Stimulated activated CD4-positive, alpha-beta T cell treated with anti-CD3 and anti-CD28 coated beads, Interleukin-15, amount 100 ng/mL, for 24 hours (primary cell): ENCODE results near the gene TUBB1.
"Not testable (repeated sequence)": the region's sequence is repeated elsewhere in the genome, so short reads cannot be mapped to it uniquely, and the experiment has no call there.

Experiments used
- DNase-seq: peaks from one replicate; pipeline ENCODE4 v3.0.0-alpha.2; 2020

Gene TUBB1

DNA sequence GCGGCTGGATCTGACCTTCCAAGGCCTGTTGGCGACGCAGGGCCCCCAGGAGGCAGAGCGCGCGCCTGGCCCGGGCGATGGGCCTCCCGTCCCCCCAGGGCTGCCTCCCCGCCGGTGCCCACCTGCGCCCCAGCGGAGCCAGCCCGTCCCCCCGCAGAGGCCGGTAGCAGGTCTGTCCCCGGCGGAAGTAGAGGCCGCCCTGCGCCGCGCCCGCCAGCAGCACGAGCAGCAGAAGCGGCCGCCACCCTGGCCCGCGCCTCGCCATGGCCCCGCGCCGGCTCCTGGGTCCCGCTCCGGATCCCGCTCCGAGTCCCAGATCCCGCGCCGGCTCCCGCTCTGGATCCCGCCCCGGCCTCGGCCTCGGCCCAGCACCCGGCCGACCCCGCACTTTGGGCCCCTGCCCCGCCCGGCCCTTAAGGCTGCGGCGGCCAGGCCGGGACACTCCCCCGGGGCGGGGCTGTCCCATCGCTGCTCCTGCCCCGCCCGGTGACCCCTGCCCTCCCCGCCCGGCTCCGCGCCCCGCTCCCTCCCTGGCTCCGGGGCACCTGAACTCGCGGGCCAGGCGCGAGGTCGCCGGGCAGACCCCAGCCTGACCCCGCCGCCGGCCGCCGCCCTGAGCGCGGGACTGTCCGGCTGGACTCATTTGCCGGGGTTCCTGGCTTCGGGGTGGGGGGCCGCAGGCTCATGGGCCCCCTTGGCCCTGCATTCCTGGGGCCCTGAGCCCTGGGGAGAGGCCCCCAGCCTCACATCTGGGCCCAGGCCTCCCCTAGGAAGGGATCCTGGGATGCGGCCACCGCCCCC is 12.2 kb upstream of the TUBB1 start, which contains the start of gene CTSZ:
CTSZ (minus strand) TSS at position 391 of the 801 bp plus-strand sequence; CDS start at position 265, 126 bp downstream.
- DNase-seq: peak; percentile 71

- no peak for DNase-seq
Observed at GRCh38 chr20:59007665-59008511, 11.3 kb upstream of the TUBB1 start.

- DNase-seq: no peak
Observed at GRCh38 chr20:59008715-59009336, 10.4 kb upstream of the TUBB1 start.

- DNase-seq: no peak
Observed at GRCh38 chr20:59010321-59010994, 8.8 kb upstream of the TUBB1 start.

- no peak for DNase-seq
Observed at GRCh38 chr20:59010995-59011873, 8.0 kb upstream of the TUBB1 start.

DNA sequence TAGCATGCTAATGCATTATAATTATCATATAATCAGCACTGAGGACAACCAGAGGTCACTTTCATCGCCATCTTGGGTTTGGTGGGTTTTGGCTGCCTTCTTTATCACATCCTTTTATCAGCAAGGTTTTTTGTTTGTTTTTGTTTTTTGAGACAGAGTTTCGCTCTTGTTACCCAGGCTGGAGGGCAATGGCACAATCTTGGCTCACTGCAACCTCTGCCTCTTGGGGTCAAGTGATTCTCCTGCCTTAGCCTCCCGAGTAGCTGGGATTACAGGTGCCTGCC is 7.4 kb upstream of the TUBB1 start:
- not testable (repeated sequence) for DNase-seq

DNA sequence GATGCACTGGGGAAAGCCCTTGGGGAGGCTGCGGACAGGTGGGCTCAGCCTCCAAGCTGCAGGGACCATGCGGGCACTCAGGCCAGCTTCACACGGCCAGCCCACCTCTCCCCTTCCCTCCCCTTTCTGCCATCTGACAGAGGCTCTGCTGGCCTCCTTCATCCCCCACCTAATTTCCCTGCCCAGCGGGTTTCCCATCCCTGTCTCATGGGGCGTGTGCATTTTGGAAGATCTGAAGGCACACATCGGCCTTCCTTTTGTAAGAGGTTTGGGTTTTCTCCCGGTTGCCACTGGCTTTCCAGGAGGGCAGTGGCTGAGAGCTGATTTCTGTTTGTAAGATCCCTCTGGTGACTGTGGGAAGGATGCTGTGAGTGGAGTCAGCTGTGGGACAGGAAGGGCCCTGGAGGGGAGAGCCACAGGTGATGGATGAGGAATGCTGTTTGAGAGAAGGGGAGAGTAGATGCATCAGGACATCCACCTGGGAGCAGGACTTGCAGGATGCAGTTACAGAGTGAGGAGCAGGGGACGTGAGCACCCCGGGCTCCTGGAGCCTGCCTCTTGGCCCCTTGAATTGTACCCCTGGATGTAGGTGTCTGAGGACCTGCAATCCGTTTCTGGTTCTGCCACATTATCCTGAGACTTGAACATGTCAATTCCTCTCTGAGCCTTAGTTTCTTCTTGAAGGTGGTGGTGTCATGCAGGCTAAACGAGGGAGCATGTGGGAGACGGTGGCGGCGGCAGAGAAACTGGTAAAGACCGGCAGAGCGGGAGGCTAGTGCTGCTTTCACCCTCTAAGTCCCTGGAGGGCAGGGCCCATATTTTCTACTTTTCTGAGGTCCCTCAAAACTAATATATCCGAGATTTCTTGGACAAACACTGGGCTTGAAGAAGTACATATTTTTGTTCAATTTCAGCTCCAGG is 5.9 kb upstream of the TUBB1 start:
- DNase-seq: peak; percentile 0

GRCh38 chr20:59013959-59014608 is 5.1 kb upstream of the TUBB1 start:
- DNase-seq: peak; percentile 16

DNA sequence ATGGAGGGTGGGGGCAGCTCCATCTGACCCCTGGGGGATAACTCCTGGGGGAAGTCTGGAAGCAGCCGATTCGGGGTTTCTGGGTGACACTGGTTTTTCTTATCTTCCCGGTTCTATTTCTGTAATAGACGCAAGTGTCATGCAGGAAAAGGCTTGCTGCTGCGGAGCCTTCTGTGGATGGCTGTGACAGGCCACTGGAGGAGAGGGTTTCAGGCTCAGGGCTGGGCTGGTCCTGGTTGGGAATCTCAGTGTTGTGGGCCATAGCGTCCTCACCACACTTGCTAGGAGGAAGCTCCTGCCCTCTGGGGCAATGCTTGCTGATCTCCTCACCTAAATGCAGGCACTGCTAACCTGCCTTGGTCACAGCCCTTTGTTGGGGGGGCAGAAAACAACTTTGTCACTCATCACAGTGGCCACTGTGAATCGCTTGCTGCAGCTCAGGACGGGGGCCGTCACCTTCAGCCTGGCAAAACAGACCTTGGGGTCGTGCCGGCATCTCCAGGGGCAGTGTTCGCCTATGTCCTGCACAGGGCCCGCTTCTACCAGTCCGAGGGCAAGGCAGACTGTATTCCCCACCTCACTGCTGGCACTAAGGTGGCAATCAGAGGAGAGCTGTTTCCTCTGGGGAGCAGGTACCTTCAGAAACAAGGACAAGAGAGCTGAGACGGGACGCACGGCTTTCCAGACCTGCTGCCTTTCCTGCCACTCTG is 4.4 kb upstream of the TUBB1 start:
- peak; percentile 1 for DNase-seq

GRCh38 chr20:59015411-59015810 is 3.8 kb upstream of the TUBB1 start:
- DNase-seq: no peak

DNA sequence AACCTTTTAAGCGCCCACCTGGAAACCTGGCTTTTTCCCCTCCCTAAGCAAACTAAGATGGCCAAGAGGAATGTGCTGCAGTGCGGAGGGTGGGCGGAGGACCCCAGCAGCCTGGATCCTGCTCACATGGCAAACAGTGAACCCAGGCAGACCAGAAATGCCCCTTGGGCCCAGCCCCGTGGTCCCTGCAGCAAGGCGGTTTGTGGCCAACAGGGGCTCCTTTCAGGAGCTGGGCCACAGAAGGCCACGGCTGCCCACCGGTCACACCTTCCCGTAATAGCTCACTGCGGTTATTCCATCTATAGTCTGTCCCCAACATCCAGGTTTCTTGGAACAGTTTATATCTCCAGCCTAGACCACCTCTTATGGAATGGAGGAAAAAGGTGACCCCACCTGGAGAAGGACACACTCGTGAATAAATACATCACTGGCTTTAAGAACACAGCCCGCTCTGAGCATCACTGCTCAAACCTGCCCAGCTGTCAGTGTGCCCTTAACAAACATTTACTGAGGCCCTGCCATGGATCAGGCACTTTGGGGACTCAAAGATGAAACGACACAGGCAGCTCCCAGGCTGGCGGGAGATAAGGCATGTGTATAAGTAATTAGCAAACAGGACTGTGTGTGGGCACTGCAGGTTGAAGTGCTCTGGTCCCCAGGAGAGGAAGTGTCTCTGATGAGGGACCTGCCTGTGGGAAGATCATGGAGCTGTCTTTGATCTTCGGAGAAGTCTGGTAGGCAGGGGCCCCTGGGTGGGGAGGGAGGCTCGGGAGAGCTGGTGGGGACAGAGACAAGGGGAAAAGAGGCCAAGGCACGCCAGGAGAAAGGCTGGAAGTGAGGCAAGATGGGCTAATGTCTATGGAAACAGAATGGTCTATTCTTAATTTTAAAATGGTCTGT is 3.2 kb upstream of the TUBB1 start:
- peak; percentile 0 for DNase-seq

DNA sequence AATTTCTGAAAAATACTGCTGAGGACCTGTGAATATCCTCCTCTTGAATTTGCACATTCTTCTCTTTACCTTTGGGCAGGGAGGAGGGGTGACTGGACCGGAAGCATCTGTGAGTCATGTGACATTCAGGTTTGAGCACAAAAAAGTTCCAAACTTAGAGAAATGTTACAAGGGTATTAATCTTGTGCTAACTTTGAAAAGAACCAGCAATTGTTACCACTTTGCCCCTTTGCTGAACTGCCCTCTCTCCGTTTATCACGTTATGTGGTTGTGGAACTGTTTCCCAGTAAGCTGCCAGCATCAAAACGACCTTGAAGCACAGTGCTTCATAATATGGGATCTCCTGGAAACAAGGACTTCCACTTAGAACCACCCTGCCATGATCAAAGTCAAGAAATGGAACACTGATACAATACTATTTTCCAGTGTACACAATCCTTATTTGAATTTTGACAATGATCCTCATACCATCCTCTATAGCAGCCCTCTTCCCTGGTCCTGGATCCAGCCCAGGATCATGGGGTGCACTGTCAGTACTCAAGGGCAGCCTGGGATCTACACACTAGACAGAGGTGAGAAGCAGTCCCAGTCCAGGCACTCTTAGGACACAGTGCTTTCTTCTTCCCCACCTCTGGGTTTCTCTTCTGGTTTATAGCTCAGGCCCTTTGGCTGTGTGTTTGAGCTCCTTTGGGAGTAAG is 2.3 kb upstream of the TUBB1 start:
- DNase-seq: peak; percentile 39

GRCh38 chr20:59017493-59018231 is 1.6 kb upstream of the TUBB1 start:
- DNase-seq: no peak

DNA sequence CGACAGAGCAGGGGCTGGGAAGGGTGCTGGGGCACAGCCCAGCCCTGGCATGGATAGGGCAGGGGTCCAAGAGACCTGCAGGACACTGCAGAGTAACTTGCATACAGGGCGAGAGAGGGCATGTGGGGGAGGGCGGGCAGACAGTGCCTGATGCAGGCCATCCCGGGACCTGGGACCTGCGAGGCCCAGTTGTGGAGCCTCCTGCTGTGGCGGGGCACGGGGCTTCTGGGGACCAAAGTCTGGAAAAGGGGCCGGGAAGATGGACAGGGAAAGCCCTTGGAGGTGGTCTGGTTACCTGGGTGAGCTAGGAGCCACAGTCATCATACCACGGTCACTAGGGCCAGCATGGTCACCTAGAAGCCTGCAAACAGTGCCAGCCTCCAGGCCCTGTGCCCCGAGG is 412 bp upstream of the TUBB1 start:
- peak; percentile 0 for DNase-seq

DNA sequence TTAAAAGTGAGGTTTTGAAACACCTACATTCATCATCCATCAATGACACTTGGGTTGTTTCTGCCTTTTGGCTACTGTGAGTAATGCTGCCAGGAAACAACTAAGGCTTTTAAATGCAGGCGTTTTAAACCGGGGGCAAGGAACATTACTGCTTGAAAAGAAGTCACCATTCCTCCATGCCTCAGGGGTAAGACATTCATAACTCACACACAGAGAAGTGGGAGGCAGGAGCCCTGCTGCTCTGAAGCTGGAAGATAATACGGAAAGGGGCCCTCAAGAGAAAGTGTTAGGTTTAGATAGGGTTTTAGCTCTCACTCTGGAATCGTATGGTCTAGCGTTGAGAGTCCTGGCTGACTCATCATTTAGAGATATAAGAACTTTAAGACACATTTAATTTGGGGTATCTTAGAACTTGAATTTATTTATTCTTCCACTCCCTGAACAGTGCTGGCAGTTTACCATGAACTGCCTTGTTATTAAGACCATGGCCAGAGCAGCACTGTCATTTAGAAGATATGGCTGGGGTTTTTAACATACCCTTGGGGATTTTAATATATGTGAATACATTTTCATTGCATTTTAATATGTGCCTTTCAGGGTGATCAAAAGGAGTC is 1.8 kb downstream of the TUBB1 start:
- peak; percentile 0 for DNase-seq

- DNase-seq: no peak
Observed at GRCh38 chr20:59022754-59023153, 3.5 kb downstream of the TUBB1 start.

DNA sequence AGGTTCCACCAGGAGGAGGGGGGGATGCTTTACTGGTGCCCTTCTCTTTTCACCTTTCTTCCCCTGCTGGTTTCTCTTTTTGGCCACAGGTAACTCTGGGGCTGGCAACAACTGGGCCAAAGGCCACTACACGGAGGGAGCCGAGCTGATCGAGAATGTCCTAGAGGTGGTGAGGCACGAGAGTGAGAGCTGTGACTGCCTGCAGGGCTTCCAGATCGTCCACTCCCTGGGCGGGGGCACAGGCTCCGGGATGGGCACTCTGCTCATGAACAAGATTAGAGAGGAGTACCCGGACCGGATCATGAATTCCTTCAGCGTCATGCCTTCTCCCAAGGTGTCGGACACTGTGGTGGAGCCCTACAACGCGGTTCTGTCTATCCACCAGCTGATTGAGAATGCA is 4.4 kb downstream of the TUBB1 start:
- peak; percentile 1 for DNase-seq
